ENCODE data around the gene ZFHX3.

GRCh38 chr16:72886346-72886974 is 161.5 kb downstream of the ZFHX3 start:
- TF ChIP-seq, protein P1, sequence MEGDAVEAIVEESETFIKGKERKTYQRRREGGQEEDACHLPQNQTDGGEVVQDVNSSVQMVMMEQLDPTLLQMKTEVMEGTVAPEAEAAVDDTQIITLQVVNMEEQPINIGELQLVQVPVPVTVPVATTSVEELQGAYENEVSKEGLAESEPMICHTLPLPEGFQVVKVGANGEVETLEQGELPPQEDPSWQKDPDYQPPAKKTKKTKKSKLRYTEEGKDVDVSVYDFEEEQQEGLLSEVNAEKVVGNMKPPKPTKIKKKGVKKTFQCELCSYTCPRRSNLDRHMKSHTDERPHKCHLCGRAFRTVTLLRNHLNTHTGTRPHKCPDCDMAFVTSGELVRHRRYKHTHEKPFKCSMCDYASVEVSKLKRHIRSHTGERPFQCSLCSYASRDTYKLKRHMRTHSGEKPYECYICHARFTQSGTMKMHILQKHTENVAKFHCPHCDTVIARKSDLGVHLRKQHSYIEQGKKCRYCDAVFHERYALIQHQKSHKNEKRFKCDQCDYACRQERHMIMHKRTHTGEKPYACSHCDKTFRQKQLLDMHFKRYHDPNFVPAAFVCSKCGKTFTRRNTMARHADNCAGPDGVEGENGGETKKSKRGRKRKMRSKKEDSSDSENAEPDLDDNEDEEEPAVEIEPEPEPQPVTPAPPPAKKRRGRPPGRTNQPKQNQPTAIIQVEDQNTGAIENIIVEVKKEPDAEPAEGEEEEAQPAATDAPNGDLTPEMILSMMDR (IDR thresholded peaks at IDR 0.05), result no peak
- no peak for TF ChIP-seq POLR2A (IDR thresholded peaks at IDR 0.05)

Measured in ovary (tissue), 3 donors.